SK-N-SH treated with all-trans-retinoic acid at 6 μM for 48 hours (cell line): ENCODE measurements around the gene AGAP1.

ENCODE experiments used
- ATAC-seq: fragments of 200-7000 bp; cut with Tn5 transposase; 3 replicates; pipeline ENCODE4 v1.9.1; 2020; ENCODE audit warnings: mild to moderate bottlenecking, moderate library complexity
- ARNTL ChIP-seq: fragments of 450-650 bp; formaldehyde crosslinking; IDR thresholded peaks from 2 replicates; pipeline ENCODE4 v1.5.0; 2020; ENCODE audit warnings: low read depth, mild to moderate bottlenecking, moderate library complexity, borderline replicate concordance
- CSDC2 ChIP-seq: fragments of 250-450 bp; sonication (Bioruptor Pico); IDR thresholded peaks from 2 replicates; pipeline ENCODE4 v1.5.0; 2020; ENCODE audit warnings: mild to moderate bottlenecking, moderate library complexity
- ESRRG ChIP-seq: fragments of 250-450 bp; sonication (Bioruptor Pico); IDR thresholded peaks from 2 replicates; pipeline ENCODE4 v1.6.1; 2021; ENCODE audit warnings: mild to moderate bottlenecking
- GLIS3 ChIP-seq: fragments of 250-450 bp; sonication (Bioruptor Pico); IDR thresholded peaks from 2 replicates; pipeline ENCODE4 v1.5.0; 2020; ENCODE audit warnings: mild to moderate bottlenecking, moderate library complexity
- ISL1 ChIP-seq: fragments of 250-450 bp; sonication (Bioruptor Pico); IDR thresholded peaks from 2 replicates; pipeline ENCODE4 v2.1.2; 2022; ENCODE audit warnings: mild to moderate bottlenecking, moderate library complexity
- PPARA ChIP-seq: fragments of 250-450 bp; sonication (Bioruptor Pico); IDR thresholded peaks from 2 replicates; pipeline ENCODE4 v1.5.0; 2020; ENCODE audit warnings: mild to moderate bottlenecking, borderline replicate concordance
- RARB ChIP-seq: fragments of 250-450 bp; sonication (Bioruptor Pico); IDR thresholded peaks from 2 replicates; pipeline ENCODE4 v1.8.0; 2021; ENCODE audit warnings: mild to moderate bottlenecking, moderate library complexity
- SNAI2 ChIP-seq: fragments of 250-450 bp; sonication (Bioruptor Pico); IDR thresholded peaks from 2 replicates; pipeline ENCODE4 v1.5.0; 2020; ENCODE audit warnings: mild to moderate bottlenecking, moderate library complexity
- TCF4 ChIP-seq: fragments of 250-450 bp; sonication (Bioruptor Pico); IDR thresholded peaks from 2 replicates; pipeline ENCODE4 v1.8.0; 2021; ENCODE audit warnings: mild to moderate bottlenecking, moderate library complexity, borderline replicate concordance
- TOX ChIP-seq: fragments of 250-450 bp; sonication (Bioruptor Pico); IDR thresholded peaks from 2 replicates; pipeline ENCODE4 v1.8.0; 2021; ENCODE audit warnings: mild to moderate bottlenecking, moderate library complexity, borderline replicate concordance
- ZC3H10 ChIP-seq: fragments of 250-450 bp; sonication (Bioruptor Pico); IDR thresholded peaks from 2 replicates; pipeline ENCODE4 v1.5.1; 2021; ENCODE audit warnings: mild to moderate bottlenecking, moderate library complexity
- ZFP30 ChIP-seq: fragments of 450-650 bp; formaldehyde crosslinking; IDR thresholded peaks from 2 replicates; pipeline ENCODE4 v1.5.0; 2022; ENCODE audit warnings: mild to moderate bottlenecking, moderate library complexity
- ZNF565 ChIP-seq: fragments of 450-650 bp; formaldehyde crosslinking; conservative IDR thresholded peaks from 2 replicates; pipeline ENCODE4 v1.5.0; 2020; ENCODE audit warnings: low read depth, mild to moderate bottlenecking, moderate library complexity
- ZNF70 ChIP-seq: fragments of 450-650 bp; formaldehyde crosslinking; IDR thresholded peaks from 2 replicates; pipeline ENCODE4 v1.5.0; 2020; ENCODE audit warnings: mild to moderate bottlenecking, moderate library complexity
- ZNF8 ChIP-seq: fragments of 450-650 bp; formaldehyde crosslinking; IDR thresholded peaks from 2 replicates; pipeline ENCODE4 v1.5.0; 2020; ENCODE audit warnings: mild to moderate bottlenecking, moderate library complexity
- TF ChIP-seq, protein P1 (sequence below): fragments of 250-450 bp; sonication (Bioruptor Pico); IDR thresholded peaks from 2 replicates; pipeline ENCODE4 v1.5.1; 2021; ENCODE audit warnings: mild to moderate bottlenecking, moderate library complexity
- TF ChIP-seq, protein P2 (sequence below): fragments of 250-450 bp; sonication (Bioruptor Pico); IDR thresholded peaks from 2 replicates; pipeline ENCODE4 v1.8.0; 2021; ENCODE audit warnings: low read depth, mild to moderate bottlenecking, moderate library complexity, borderline replicate concordance
- TF ChIP-seq, protein P3 (sequence below): fragments of 250-450 bp; sonication (Bioruptor Pico); IDR thresholded peaks from 2 replicates; pipeline ENCODE4 v1.5.1; 2020; ENCODE audit warnings: low read depth, mild to moderate bottlenecking, moderate library complexity
- TF ChIP-seq, protein P4 (sequence below): fragments of 250-450 bp; sonication (Bioruptor Pico); IDR thresholded peaks from 2 replicates; pipeline ENCODE4 v1.8.0; 2020; ENCODE audit warnings: mild to moderate bottlenecking, moderate library complexity, borderline replicate concordance
- TF ChIP-seq, protein P5 (sequence below): fragments of 250-450 bp; sonication (Bioruptor Pico); IDR thresholded peaks from 2 replicates; pipeline ENCODE4 v1.5.0; 2020; ENCODE audit warnings: mild to moderate bottlenecking, moderate library complexity

The AGAP1 gene

DNA sequence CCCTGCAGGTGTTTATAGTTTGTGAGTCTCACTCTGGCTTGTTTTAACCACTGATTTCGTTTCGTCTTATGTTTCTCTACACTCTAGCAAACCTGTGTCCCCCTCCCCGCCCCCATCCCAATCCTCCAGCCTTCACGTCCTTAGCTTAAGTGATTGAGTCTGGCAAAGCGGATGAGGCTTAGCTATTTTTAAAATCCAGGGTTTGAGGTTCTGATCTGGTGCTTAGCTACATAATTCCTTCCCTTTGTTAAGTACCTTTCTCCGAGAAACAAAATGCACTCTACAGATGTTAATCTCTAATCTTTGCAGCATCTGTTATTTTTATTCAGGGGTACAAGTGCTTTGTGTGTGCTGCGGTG, 7.8 kb downstream of the AGAP1 start (continued):
- no peak for TF ChIP-seq PPARA (CRISPR knock-in tag)
- TF ChIP-seq, protein P1, sequence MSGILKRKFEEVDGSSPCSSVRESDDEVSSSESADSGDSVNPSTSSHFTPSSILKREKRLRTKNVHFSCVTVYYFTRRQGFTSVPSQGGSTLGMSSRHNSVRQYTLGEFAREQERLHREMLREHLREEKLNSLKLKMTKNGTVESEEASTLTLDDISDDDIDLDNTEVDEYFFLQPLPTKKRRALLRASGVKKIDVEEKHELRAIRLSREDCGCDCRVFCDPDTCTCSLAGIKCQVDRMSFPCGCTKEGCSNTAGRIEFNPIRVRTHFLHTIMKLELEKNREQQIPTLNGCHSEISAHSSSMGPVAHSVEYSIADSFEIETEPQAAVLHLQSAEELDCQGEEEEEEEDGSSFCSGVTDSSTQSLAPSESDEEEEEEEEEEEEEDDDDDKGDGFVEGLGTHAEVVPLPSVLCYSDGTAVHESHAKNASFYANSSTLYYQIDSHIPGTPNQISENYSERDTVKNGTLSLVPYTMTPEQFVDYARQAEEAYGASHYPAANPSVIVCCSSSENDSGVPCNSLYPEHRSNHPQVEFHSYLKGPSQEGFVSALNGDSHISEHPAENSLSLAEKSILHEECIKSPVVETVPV (CRISPR knock-in tag) = no peak
- TF ChIP-seq, all 23 proteins: peak for 0

DNA sequence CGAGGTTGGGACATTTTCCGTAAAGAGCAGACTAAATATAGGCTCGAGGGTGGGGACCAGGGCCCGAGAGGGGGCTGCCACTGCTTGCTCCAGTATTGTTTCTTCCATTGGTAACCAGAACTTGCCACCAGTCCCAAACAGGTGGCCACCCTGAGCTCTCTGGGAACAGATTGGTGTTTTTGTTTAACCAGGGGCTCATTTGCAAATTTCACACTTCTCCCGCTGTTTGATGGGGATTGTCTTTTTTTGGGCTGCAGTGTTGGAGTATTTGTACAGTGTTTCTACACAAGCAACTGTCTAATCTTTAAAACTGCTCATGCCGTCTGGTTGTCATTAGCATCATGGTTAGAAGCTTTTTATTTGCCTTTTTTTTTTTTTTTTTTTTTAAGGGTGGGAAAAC, 8.5 kb downstream of the AGAP1 start:
- no peak for ATAC-seq
- TF ChIP-seq CSDC2 (CRISPR knock-in tag) = no peak
- TF ChIP-seq TCF4 (CRISPR knock-in tag) = no peak
- no peak for TF ChIP-seq RARB
- TF ChIP-seq GLIS3 (CRISPR knock-in tag) = no peak

DNA sequence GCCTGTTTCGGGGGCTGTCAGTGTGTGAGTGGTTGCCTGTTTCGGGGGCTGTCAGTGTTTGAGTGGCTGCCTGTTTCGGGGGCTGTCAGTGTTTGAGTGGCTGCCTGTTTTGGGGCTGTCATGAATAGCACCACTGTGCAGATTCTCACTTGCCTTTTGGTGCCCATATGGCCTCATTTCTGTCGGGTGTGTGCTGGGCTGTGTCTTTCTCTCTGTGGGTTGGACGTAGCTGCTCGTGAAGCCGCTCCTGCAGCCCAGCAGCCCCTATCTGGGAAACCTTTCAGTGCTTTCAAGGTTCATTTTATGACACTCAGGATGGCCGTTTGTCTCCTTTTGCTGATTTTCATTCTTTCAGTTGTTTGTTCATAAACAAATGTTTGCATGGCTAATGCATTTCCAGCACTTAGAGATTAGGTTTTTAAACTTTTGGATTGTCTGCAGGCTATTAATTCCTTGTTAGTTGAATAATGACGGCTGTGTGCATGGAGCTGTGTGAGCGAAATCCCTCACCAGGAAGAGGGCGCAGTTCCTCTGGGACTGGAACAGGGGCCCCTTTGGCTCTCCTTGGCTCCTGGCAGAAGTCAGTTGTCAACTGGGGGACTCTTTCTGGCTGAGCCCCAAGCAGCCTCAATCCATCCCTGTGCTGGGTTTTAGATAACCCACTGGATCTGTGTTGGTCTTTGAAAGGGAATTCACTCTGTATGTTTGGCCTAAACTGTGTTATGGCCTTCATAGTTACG, 10.8 kb downstream of the AGAP1 start:
- TF ChIP-seq RARB (no peak), ZNF8 (CRISPR knock-in tag) (no peak), ESRRG (no peak)
- TF ChIP-seq, protein P2, sequence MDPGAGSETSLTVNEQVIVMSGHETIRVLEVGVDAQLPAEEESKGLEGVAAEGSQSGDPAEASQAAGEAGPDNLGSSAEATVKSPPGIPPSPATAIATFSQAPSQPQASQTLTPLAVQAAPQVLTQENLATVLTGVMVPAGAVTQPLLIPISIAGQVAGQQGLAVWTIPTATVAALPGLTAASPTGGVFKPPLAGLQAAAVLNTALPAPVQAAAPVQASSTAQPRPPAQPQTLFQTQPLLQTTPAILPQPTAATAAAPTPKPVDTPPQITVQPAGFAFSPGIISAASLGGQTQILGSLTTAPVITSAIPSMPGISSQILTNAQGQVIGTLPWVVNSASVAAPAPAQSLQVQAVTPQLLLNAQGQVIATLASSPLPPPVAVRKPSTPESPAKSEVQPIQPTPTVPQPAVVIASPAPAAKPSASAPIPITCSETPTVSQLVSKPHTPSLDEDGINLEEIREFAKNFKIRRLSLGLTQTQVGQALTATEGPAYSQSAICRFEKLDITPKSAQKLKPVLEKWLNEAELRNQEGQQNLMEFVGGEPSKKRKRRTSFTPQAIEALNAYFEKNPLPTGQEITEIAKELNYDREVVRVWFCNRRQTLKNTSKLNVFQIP (CRISPR knock-in tag) = no peak
- no peak for ATAC-seq

DNA sequence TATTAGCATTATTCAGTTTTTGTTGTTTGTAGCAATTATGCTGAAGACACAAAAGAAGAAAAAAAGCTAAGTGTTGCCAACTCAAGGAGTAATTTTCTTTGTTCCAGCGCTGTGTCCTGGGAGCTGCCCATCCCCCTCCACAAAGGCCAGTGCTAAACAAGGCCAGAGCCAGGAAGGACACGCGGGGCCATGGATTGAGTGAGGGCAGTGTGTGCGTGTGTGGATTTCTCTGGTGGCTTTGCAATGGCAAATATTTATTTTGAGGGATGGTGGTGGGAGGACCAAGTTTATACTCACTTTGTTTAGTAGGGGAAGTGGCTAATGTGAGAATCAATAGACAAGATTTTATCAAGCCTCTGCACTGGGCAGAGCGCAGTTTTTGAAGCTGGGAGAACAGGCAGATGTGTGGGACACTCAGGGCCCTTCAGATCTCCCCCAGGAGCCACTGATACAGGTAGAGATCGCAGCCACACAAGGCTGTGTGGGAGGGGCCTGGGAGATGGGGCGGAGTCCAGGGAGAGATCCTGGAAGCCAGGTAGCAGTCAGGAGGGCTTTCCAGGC, 11.4 kb downstream of the AGAP1 start:
- TF ChIP-seq GLIS3 (CRISPR knock-in tag) (no peak), PPARA (CRISPR knock-in tag) (no peak), SNAI2 (CRISPR knock-in tag) (no peak), CSDC2 (CRISPR knock-in tag) (no peak), ZC3H10 (no peak), ESRRG (no peak), RARB (no peak), ISL1 (CRISPR knock-in tag) (no peak), TOX (CRISPR knock-in tag) (no peak), ZFP30 (CRISPR knock-in tag) (no peak), ZNF70 (CRISPR knock-in tag) (no peak), ZNF565 (no peak), ARNTL (CRISPR knock-in tag) (no peak), TCF4 (CRISPR knock-in tag) (no peak), ZNF8 (CRISPR knock-in tag) (no peak)
- TF ChIP-seq, protein P1 (CRISPR knock-in tag) = no peak
- TF ChIP-seq, protein P3, sequence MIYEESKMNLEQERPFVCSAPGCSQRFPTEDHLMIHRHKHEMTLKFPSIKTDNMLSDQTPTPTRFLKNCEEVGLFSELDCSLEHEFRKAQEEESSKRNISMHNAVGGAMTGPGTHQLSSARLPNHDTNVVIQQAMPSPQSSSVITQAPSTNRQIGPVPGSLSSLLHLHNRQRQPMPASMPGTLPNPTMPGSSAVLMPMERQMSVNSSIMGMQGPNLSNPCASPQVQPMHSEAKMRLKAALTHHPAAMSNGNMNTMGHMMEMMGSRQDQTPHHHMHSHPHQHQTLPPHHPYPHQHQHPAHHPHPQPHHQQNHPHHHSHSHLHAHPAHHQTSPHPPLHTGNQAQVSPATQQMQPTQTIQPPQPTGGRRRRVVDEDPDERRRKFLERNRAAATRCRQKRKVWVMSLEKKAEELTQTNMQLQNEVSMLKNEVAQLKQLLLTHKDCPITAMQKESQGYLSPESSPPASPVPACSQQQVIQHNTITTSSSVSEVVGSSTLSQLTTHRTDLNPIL (CRISPR knock-in tag) = no peak
- TF ChIP-seq, protein P4, sequence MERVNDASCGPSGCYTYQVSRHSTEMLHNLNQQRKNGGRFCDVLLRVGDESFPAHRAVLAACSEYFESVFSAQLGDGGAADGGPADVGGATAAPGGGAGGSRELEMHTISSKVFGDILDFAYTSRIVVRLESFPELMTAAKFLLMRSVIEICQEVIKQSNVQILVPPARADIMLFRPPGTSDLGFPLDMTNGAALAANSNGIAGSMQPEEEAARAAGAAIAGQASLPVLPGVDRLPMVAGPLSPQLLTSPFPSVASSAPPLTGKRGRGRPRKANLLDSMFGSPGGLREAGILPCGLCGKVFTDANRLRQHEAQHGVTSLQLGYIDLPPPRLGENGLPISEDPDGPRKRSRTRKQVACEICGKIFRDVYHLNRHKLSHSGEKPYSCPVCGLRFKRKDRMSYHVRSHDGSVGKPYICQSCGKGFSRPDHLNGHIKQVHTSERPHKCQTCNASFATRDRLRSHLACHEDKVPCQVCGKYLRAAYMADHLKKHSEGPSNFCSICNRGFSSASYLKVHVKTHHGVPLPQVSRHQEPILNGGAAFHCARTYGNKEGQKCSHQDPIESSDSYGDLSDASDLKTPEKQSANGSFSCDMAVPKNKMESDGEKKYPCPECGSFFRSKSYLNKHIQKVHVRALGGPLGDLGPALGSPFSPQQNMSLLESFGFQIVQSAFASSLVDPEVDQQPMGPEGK (CRISPR knock-in tag) = no peak
- TF ChIP-seq, protein P5, sequence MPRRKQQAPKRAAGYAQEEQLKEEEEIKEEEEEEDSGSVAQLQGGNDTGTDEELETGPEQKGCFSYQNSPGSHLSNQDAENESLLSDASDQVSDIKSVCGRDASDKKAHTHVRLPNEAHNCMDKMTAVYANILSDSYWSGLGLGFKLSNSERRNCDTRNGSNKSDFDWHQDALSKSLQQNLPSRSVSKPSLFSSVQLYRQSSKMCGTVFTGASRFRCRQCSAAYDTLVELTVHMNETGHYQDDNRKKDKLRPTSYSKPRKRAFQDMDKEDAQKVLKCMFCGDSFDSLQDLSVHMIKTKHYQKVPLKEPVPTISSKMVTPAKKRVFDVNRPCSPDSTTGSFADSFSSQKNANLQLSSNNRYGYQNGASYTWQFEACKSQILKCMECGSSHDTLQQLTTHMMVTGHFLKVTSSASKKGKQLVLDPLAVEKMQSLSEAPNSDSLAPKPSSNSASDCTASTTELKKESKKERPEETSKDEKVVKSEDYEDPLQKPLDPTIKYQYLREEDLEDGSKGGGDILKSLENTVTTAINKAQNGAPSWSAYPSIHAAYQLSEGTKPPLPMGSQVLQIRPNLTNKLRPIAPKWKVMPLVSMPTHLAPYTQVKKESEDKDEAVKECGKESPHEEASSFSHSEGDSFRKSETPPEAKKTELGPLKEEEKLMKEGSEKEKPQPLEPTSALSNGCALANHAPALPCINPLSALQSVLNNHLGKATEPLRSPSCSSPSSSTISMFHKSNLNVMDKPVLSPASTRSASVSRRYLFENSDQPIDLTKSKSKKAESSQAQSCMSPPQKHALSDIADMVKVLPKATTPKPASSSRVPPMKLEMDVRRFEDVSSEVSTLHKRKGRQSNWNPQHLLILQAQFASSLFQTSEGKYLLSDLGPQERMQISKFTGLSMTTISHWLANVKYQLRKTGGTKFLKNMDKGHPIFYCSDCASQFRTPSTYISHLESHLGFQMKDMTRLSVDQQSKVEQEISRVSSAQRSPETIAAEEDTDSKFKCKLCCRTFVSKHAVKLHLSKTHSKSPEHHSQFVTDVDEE (CRISPR knock-in tag) = no peak
- TF ChIP-seq, protein P2 (CRISPR knock-in tag) = no peak
- ATAC-seq = no peak
